ENCODE data around the gene TMTC2.

The TMTC2 gene

GRCh38 chr12:83077041-83077440 is 390.3 kb downstream of the TMTC2 start:
- no peak for DNase-seq (ENCODE audit: low read depth)
- H3K4me3 ChIP-seq (replicated peaks; ENCODE audit: low read depth, low read length) = no peak overlapping the region
- no peak for TF ChIP-seq CTCF (IDR thresholded peaks at IDR 0.05; ENCODE audit: low read length, missing control alignments)

- H3K4me3 ChIP-seq (replicated peaks; ENCODE audit: low read depth, low read length) = no peak overlapping the region
- no peak for DNase-seq (ENCODE audit: low read depth)
- no peak for TF ChIP-seq CTCF (IDR thresholded peaks at IDR 0.05; ENCODE audit: low read length, missing control alignments)
These were observed 396.1 kb downstream of the TMTC2 start for GRCh38 chr12:83082690-83083276.

- no peak for TF ChIP-seq CTCF (IDR thresholded peaks at IDR 0.05; ENCODE audit: low read length, missing control alignments)
- no peak for DNase-seq (ENCODE audit: low read depth)
- H3K4me3 ChIP-seq (replicated peaks; ENCODE audit: low read depth, low read length) = no peak overlapping the region
These were observed 396.9 kb downstream of the TMTC2 start for GRCh38 chr12:83083616-83084015.

GRCh38 chr12:83084516-83085234 is 398.0 kb downstream of the TMTC2 start:
- TF ChIP-seq CTCF (IDR thresholded peaks at IDR 0.05; ENCODE audit: low read length, missing control alignments) = no peak
- no peak overlapping the region for H3K4me3 ChIP-seq (replicated peaks; ENCODE audit: low read depth, low read length)
- no peak for DNase-seq (ENCODE audit: low read depth)

- no peak for TF ChIP-seq CTCF (IDR thresholded peaks at IDR 0.05; ENCODE audit: low read length, missing control alignments)
- H3K4me3 ChIP-seq (replicated peaks; ENCODE audit: low read depth, low read length) = no peak overlapping the region
- DNase-seq (ENCODE audit: low read depth) = no peak
These were observed 399.3 kb downstream of the TMTC2 start for GRCh38 chr12:83086023-83086422.

- H3K4me3 ChIP-seq (replicated peaks; ENCODE audit: low read depth, low read length) = no peak overlapping the region
- DNase-seq (ENCODE audit: low read depth) = no peak
- no peak for TF ChIP-seq CTCF (IDR thresholded peaks at IDR 0.05; ENCODE audit: low read length, missing control alignments)
These were observed 402.9 kb downstream of the TMTC2 start for GRCh38 chr12:83089575-83089974.

- DNase-seq (ENCODE audit: low read depth) = no peak
- no peak for TF ChIP-seq CTCF (IDR thresholded peaks at IDR 0.05; ENCODE audit: low read length, missing control alignments)
- H3K4me3 ChIP-seq (replicated peaks; ENCODE audit: low read depth, low read length) = no peak overlapping the region
These were observed 405.4 kb downstream of the TMTC2 start for GRCh38 chr12:83092129-83092528.

Measured in fibroblast of pulmonary artery (primary cell).